ENCODE data around the gene GPR162. TPM values are rescaled to one million over a fixed set of nuclear protein-coding genes. Genes with fewer than 3 reads are reported as not detected.

The GPR162 gene
- total and polyA plus RNA-seq, 10 of the 15 experiments (the other 5 are each of a cell fraction or from before 2014, with no cell fraction given) = not detected

DNA sequence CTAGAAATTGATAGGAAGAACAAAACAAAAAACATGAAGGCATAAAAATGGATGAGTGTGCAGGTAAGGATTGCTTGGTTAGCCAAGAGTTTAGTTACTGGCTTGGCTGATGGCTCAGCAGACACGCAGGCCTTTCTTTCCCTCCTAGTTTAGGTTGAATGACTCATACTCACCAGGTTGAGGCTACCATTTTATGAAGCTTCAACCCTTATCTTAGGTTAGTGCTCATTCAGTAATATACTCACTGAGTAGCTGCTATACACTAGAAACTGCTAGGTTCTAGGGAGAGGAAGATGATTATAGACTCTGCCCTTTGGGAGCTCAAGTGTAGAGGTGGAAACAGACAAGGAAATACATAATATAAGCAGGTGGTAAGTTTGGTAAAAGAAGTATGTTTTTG lies 12.6 kb downstream of the GPR162 start:
- TF ChIP-seq NR2C1 (IDR thresholded peaks at IDR 0.05) (no peak), HDGF (IDR thresholded peaks at IDR 0.05) (no peak), MYC (IDR thresholded peaks at IDR 0.05; ENCODE audit: insufficient read depth, insufficient read length, insufficient replicate concordance, low read length, severe bottlenecking) (no peak), NRF1 (conservative IDR thresholded peaks at IDR 0.05; ENCODE audit: low read depth, low read length) (no peak), JUND (IDR thresholded peaks at IDR 0.05; ENCODE audit: low read depth, low read length) (no peak), RELA (IDR thresholded peaks at IDR 0.05; ENCODE audit: borderline replicate concordance, partially characterized antibody) (no peak), NFYB (IDR thresholded peaks at IDR 0.05; ENCODE audit: insufficient read depth, low read depth, low read length) (no peak), IKZF1 (conservative IDR thresholded peaks at IDR 0.05) (no peak), ZNF274 (IDR thresholded peaks at IDR 0.05; ENCODE audit: insufficient read depth, insufficient read length) (no peak), REST (IDR thresholded peaks at IDR 0.05; ENCODE audit: low read depth, low read length) (no peak)
- TF ChIP-seq, protein P1, sequence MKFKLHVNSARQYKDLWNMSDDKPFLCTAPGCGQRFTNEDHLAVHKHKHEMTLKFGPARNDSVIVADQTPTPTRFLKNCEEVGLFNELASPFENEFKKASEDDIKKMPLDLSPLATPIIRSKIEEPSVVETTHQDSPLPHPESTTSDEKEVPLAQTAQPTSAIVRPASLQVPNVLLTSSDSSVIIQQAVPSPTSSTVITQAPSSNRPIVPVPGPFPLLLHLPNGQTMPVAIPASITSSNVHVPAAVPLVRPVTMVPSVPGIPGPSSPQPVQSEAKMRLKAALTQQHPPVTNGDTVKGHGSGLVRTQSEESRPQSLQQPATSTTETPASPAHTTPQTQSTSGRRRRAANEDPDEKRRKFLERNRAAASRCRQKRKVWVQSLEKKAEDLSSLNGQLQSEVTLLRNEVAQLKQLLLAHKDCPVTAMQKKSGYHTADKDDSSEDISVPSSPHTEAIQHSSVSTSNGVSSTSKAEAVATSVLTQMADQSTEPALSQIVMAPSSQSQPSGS (IDR thresholded peaks at IDR 0.05; ENCODE audit: low read length) = no peak
- no peaks in the 10 kb centered on the region for H3K79me2 ChIP-seq (ENCODE audit: control insufficient read depth, insufficient read depth, low read length)
- ChIA-PET RAD21 (ENCODE audit: unreplicated experiment) (interaction anchor here (0.5 to 2.1 kb wide), 7 partner anchors 17 to 182 kb away, joined by 3 to 11 read pairs (median 3); partner anchors contain the start of genes MLF2 and USP5), SMC1A (ENCODE audit: uncharacterized antibody, unreplicated experiment) (interaction anchor here (0.7 to 5.8 kb wide), 10 partner anchors 9 to 136 kb away, joined by 3 to 35 read pairs (median 4); partner anchors contain the start of genes CDCA3 and MLF2), CTCF (interaction anchor here (0.8 to 6.8 kb wide), 20 partner anchors 9 to 114 kb away, joined by 3 to 72 read pairs (median 6); partner anchors contain the start of genes CDCA3, COPS7A, MLF2 and PTMS), POLR2A (interaction anchor here (0.7 to 1.0 kb wide), 3 partner anchors 9 to 17 kb away, joined by 3 read pairs; no protein-coding TSS in a partner anchor)
- DNase-seq (ENCODE audit: low read depth, low spot score) (no peak), ATAC-seq (no peak), FAIRE-seq (no peak)
- intact Hi-C loops (cut with micrococcal nuclease; ENCODE audit: unreplicated experiment) (no loop called here), in situ Hi-C loops (cut with MboI) (no loop called here)
- H3K27me3 ChIP-seq (replicated peaks in 1 of 2; ENCODE audit: control insufficient read depth in 2 of 2, insufficient read depth in 2 of 2, low read length in 1 of 2) = peaks cover 6 to 14% of the 10 kb centered on the region in 2 experiments
- H3K9ac ChIP-seq (ENCODE audit: control insufficient read depth, insufficient read depth, low read length) = no peak overlapping the region
- H4K20me1 ChIP-seq (ENCODE audit: control insufficient read depth, insufficient read depth) = no peaks in the 10 kb centered on the region
- H3K4me3 ChIP-seq = no peak overlapping the region
- no peaks in the 10 kb centered on the region for H3K4me1 ChIP-seq (ENCODE audit: control insufficient read depth, insufficient read depth, low read length)
- no peaks in the 10 kb centered on the region for H3K9me3 ChIP-seq (replicated peaks; ENCODE audit: control insufficient read depth, insufficient read depth, low read length)
- H3K36me3 ChIP-seq (ENCODE audit: control insufficient read depth in 2 of 2, insufficient read depth in 2 of 2, low read length in 1 of 2) = no peaks in the 10 kb centered on the region
- no TSS peak for BruUV-seq (replicated peaks)
- WGBS (ENCODE audit: insufficient coverage, insufficient replicate concordance, low lambda C conversion rate, missing lambda C conversion rate) = 0% methylated on average over 1 of the region's 1 CpG
- no peak overlapping the region for H2AFZ ChIP-seq (ENCODE audit: control insufficient read depth, low read depth, low read length)
- H3K4me2 ChIP-seq (ENCODE audit: control insufficient read depth, insufficient read depth) = no peak overlapping the region
- no peak overlapping the region for H3K27ac ChIP-seq (ENCODE audit: control insufficient read depth, insufficient read depth)

All from GM12878 (cell line).